H1 (cell line): ENCODE results near the gene CEBPA. TPM values are rescaled to one million over a fixed set of nuclear protein-coding genes. Genes with fewer than 3 reads are reported as not detected.

Source experiments
- CTCF ChIA-PET: fragments of 300-600 bp; sonication (Branson Sonifier 250); formaldehyde crosslinking; loops from one replicate; lab custom pipeline; 2021; ENCODE audit not compliant: partially characterized antibody; lab: Charles Lee
- POLR2A ChIA-PET: fragments of 300-600 bp; sonication (Branson Sonifier 250); formaldehyde crosslinking; loops from one replicate; lab custom pipeline; 2021; ENCODE audit warnings: inconsistent platforms; ENCODE audit not compliant: partially characterized antibody; lab: Charles Lee
- DNase-seq, 2 experiments: peaks; one replicate each; pipeline versions ENCODE4 v3.0.0 to v3.0.0-alpha.2; 2010 to 2022; ENCODE audit warnings: low spot score in 2 of 2, low read depth in 1 of 2, mixed read lengths in 1 of 2
- FAIRE-seq: peaks from 2 replicates; lab custom pipeline; 2011; peaks lifted over from hg19 to GRCh38; lab: Jason Lieb, UNC
- H2AFZ ChIP-seq: 2 replicates; pipeline ENCODE4 v1.8.1; 2012; ENCODE audit warnings: low read length, inconsistent platforms
- H2AK5ac ChIP-seq: 2 replicates; pipeline ENCODE4 v1.6.1; 2013; ENCODE audit warnings: low read depth, low read length
- H2BK120ac ChIP-seq: replicated peaks from 2 replicates; pipeline ENCODE3; 2013; ENCODE audit warnings: low read depth, low read length, inconsistent platforms
- H2BK12ac ChIP-seq: 2 replicates; pipeline ENCODE4 v1.6.1; 2013; ENCODE audit warnings: low read depth, low read length
- H2BK15ac ChIP-seq: 2 replicates; pipeline ENCODE4 v1.6.1; 2013; ENCODE audit warnings: low read length
- H2BK20ac ChIP-seq: 2 replicates; pipeline ENCODE4 v1.6.1; 2013; ENCODE audit warnings: low read length
- H2BK5ac ChIP-seq: 2 replicates; pipeline ENCODE4 v1.6.1; 2013; ENCODE audit warnings: low read depth, low read length
- H3K14ac ChIP-seq: 2 replicates; pipeline ENCODE4 v1.6.1; 2013; ENCODE audit warnings: inconsistent platforms; ENCODE audit not compliant: insufficient read length
- H3K18ac ChIP-seq: 2 replicates; pipeline ENCODE4 v1.6.1; 2013; ENCODE audit warnings: low read length; ENCODE audit errors: extremely low read depth
- H3K23ac ChIP-seq: 2 replicates; pipeline ENCODE4 v1.6.1; 2013; ENCODE audit warnings: inconsistent platforms; ENCODE audit not compliant: insufficient read length
- H3K23me2 ChIP-seq: 2 replicates; pipeline ENCODE4 v1.6.1; 2013; ENCODE audit warnings: low read depth, low read length
- H3K27ac ChIP-seq: 2 replicates; pipeline ENCODE4 v1.6.1; 2011; ENCODE audit warnings: low read depth, low read length, inconsistent platforms
- H3K27me3 ChIP-seq, 4 experiments: replicated peaks in 1 of 4; 1 replicate in 1 of 4; 2 replicates in 3 of 4; pipeline versions ENCODE4 v1.6.1 to v1.8.1; 2011 to 2013; ENCODE audit warnings: low read length in 3 of 4, mild to moderate bottlenecking in 3 of 4, inconsistent platforms in 2 of 4, mixed read lengths in 2 of 4, moderate library complexity in 1 of 4; ENCODE audit not compliant: control insufficient read depth in 3 of 4, insufficient read depth in 3 of 4; ENCODE audit errors: extremely low read depth in 1 of 4
- H3K36me3 ChIP-seq, 4 experiments: 2 replicates each; pipeline versions ENCODE4 v1.6.1 to v1.8.1; 2011 to 2013; ENCODE audit warnings: mild to moderate bottlenecking in 4 of 4, low read length in 3 of 4, moderate library complexity in 2 of 4, control low read depth in 1 of 4, inconsistent platforms in 1 of 4; ENCODE audit not compliant: insufficient read depth in 4 of 4, control insufficient read depth in 2 of 4
- H3K4ac ChIP-seq: replicated peaks from 2 replicates; pipeline ENCODE3; 2013; ENCODE audit warnings: low read length, low read depth, mixed read lengths, inconsistent platforms; ENCODE audit not compliant: insufficient read length
- H3K4me1 ChIP-seq, 4 experiments: replicated peaks in 1 of 4; 1 replicate in 1 of 4; 2 replicates in 3 of 4; pipeline versions ENCODE4 v1.6.1 to v1.8.1; 2011 to 2013; ENCODE audit warnings: low read length in 3 of 4, inconsistent platforms in 2 of 4, mixed read lengths in 1 of 4; ENCODE audit not compliant: insufficient read depth in 4 of 4, control insufficient read depth in 3 of 4
- H3K4me2 ChIP-seq, 2 experiments: 2 replicates each; pipeline versions ENCODE4 v1.6.1 to v1.8.1; 2011 to 2013; ENCODE audit warnings: low read depth in 2 of 2, low read length in 2 of 2, control low read depth in 1 of 2, inconsistent platforms in 1 of 2, mild to moderate bottlenecking in 1 of 2; ENCODE audit not compliant: insufficient read depth in 1 of 2
- H3K4me3 ChIP-seq, 4 experiments: fragments of 200-600, 300-600 bp in 1 of 4; sonication (generic), shearing (Covaris generic), sonication (Bioruptor Twin) in 1 of 4; 2 replicates each; pipeline versions ENCODE4 v1.5.1 to v1.8.1; 2011 to 2016; ENCODE audit warnings: low read length in 4 of 4, low read depth in 3 of 4, control low read depth in 2 of 4, inconsistent platforms in 2 of 4, mild to moderate bottlenecking in 2 of 4, mixed read lengths in 1 of 4, moderate library complexity in 1 of 4; ENCODE audit not compliant: insufficient read depth in 2 of 4; ENCODE audit errors: extremely low read depth in 1 of 4
- H3K56ac ChIP-seq: replicated peaks from 2 replicates; pipeline ENCODE3; 2013; ENCODE audit warnings: low read depth, mild to moderate bottlenecking, mixed read lengths, low read length, inconsistent platforms; ENCODE audit not compliant: insufficient read length
- H3K79me1 ChIP-seq: 2 replicates; pipeline ENCODE4 v1.6.1; 2013; ENCODE audit warnings: low read depth, low read length, control low read depth
- H3K79me2 ChIP-seq, 2 experiments: 2 replicates each; pipeline versions ENCODE4 v1.6.1 to v1.8.1; 2012 to 2013; ENCODE audit warnings: low read length in 2 of 2, mild to moderate bottlenecking in 2 of 2, inconsistent platforms in 1 of 2; ENCODE audit not compliant: insufficient read depth in 2 of 2, control insufficient read depth in 1 of 2
- H3K9ac ChIP-seq, 4 experiments: replicated peaks in 1 of 4; 1 replicate in 1 of 4; 2 replicates in 3 of 4; pipeline versions ENCODE4 v1.6.1 to v1.8.1; 2011 to 2013; ENCODE audit warnings: low read depth in 3 of 4, low read length in 3 of 4, control low read depth in 2 of 4, mild to moderate bottlenecking in 2 of 4, moderate library complexity in 2 of 4, inconsistent platforms in 1 of 4; ENCODE audit errors: extremely low read depth in 1 of 4
- H3K9me3 ChIP-seq, 2 experiments: 2 replicates each; pipeline versions ENCODE4 v1.6.1 to v1.8.1; 2012 to 2013; ENCODE audit warnings: mild to moderate bottlenecking in 2 of 2, moderate library complexity in 2 of 2, control low read depth in 1 of 2, inconsistent platforms in 1 of 2, low read depth in 1 of 2, low read length in 1 of 2, mixed read lengths in 1 of 2; ENCODE audit not compliant: insufficient read depth in 2 of 2
- H4K20me1 ChIP-seq, 2 experiments: replicated peaks in 1 of 2; 2 replicates each; pipeline versions ENCODE3 to v1.8.1; 2011 to 2013; ENCODE audit warnings: inconsistent platforms in 2 of 2, low read length in 2 of 2, mild to moderate bottlenecking in 1 of 2; ENCODE audit not compliant: insufficient read depth in 2 of 2, control insufficient read depth in 1 of 2
- H4K5ac ChIP-seq: 2 replicates; pipeline ENCODE4 v1.6.1; 2013; ENCODE audit warnings: low read length, low read depth, mixed read lengths, inconsistent platforms; ENCODE audit not compliant: insufficient read length
- H4K8ac ChIP-seq: 2 replicates; pipeline ENCODE4 v1.8.0; 2013; ENCODE audit warnings: mild to moderate bottlenecking, moderate library complexity, low read length, inconsistent platforms; ENCODE audit not compliant: insufficient read depth; ENCODE audit errors: extremely low read depth
- H4K91ac ChIP-seq: replicated peaks from 2 replicates; pipeline ENCODE3; 2013; ENCODE audit warnings: low read length, mixed read lengths, inconsistent platforms; ENCODE audit not compliant: insufficient read length
- CHD1 ChIP-seq: IDR thresholded peaks from 2 replicates; pipeline ENCODE4 v1.6.1; 2012; ENCODE audit warnings: low read depth, low read length, improper control_type of control experiment
- E2F6 ChIP-seq: IDR thresholded peaks from 2 replicates; pipeline ENCODE4 v1.6.1; 2012; ENCODE audit warnings: inconsistent platforms
- EP300 ChIP-seq, 2 experiments: IDR thresholded peaks; 1 replicate in 1 of 2; 2 replicates in 1 of 2; pipeline ENCODE4 v1.6.1; 2011 to 2012; ENCODE audit warnings: low read depth in 2 of 2, low read length in 2 of 2, mild to moderate bottlenecking in 2 of 2, borderline replicate concordance in 1 of 2, inconsistent platforms in 1 of 2, moderate library complexity in 1 of 2
- POU5F1 ChIP-seq: IDR thresholded peaks from 2 replicates; pipeline ENCODE4 v1.6.1; 2011; ENCODE audit warnings: low read depth, mild to moderate bottlenecking, low read length, moderate library complexity
- RAD21 ChIP-seq, 2 experiments: IDR thresholded peaks in 1 of 2; conservative IDR thresholded peaks in 1 of 2; 2 replicates each; pipeline ENCODE4 v1.6.1; 2011; ENCODE audit warnings: low read depth in 2 of 2, low read length in 2 of 2, improper control_type of control experiment in 1 of 2, inconsistent platforms in 1 of 2, mild to moderate bottlenecking in 1 of 2, moderate library complexity in 1 of 2
- RFX5 ChIP-seq: IDR thresholded peaks from 2 replicates; pipeline ENCODE4 v1.6.1; 2011; ENCODE audit warnings: low read depth, low read length, improper control_type of control experiment, borderline replicate concordance
- SP4 ChIP-seq: IDR thresholded peaks from 2 replicates; pipeline ENCODE4 v1.6.1; 2012; ENCODE audit warnings: low read length, inconsistent platforms
- WGBS, 2 experiments: shearing (Covaris generic) in 1 of 2; methylation state at CpG; one replicate each; pipeline versions ENCODE4 v1.1.6 to v1.1.7; 2013 to 2015; ENCODE audit warnings: low lambda C conversion rate in 2 of 2, mixed read lengths in 2 of 2, inconsistent platforms in 1 of 2, low coverage in 1 of 2, missing lambda C conversion rate in 1 of 2; ENCODE audit not compliant: insufficient replicate concordance in 2 of 2, insufficient coverage in 1 of 2, insufficient read length in 1 of 2; ENCODE audit errors: extremely low coverage in 1 of 2, missing lambda C conversion rate in 1 of 2; 5-methylcytosine and 5-hydroxymethylcytosine counted together
- polyA plus RNA-seq, 7 experiments: library from polyadenylated mRNA; depleted of rRNA in 3 of 7; stranded (reverse) in 5 of 7; unstranded in 2 of 7; fragments of >200 nt in 5 of 7; fragments of 200-250 nt in 2 of 7; gene quantifications; 1 replicate in 5 of 7; 2 replicates in 1 of 7; 4 replicates in 1 of 7; pipeline versions ENCODE4 v1.2.1 to v1.2.3, GENCODE V29; 2011 to 2013; ENCODE audit warnings: missing spikeins in 2 of 7, mixed read lengths in 2 of 7
- total RNA-seq: library from RNA; stranded (reverse); fragmentation: NEBNext Ultra II Directional; extraction: Animal tissue kit (Norgen Biotek cat#: 25700); gene quantifications from 2 replicates; pipeline ENCODE4 v1.2.1, GENCODE V29; 2021
- TF ChIP-seq, protein P1 (sequence below): IDR thresholded peaks from 2 replicates; pipeline ENCODE4 v1.6.1; 2012; ENCODE audit warnings: low read length, inconsistent platforms

The CEBPA gene
- total and polyA plus RNA-seq, 2 of the 8 experiments (the other 6 are each of a cell fraction or from before 2014, with no cell fraction given) = 2.0 to 2.7 TPM

GRCh38 chr19:33300009-33300893, 2.1 kb downstream of the CEBPA start:
- POLR2A ChIA-PET = interaction anchor here (0.8 to 5.0 kb wide), 9 partner anchors 7 to 100 kb away, joined by 3 to 48 read pairs (median 4); partner anchors contain the start of gene CEBPG
- no peak for FAIRE-seq
- H3K4me1 ChIP-seq = peaks cover 3 to 16% (median 12%) of the 10 kb centered on the region in 4 experiments
- no peak overlapping the region for H3K9ac ChIP-seq
- peak overlapping the region in 1 of 4 experiments; percentile 57; a peak in 2 of 8 replicates for H3K4me3 ChIP-seq
- H2AFZ ChIP-seq = no peak overlapping the region
- H3K4ac ChIP-seq = no peak overlapping the region
- H3K14ac ChIP-seq = no peak overlapping the region
- no peak overlapping the region for H3K56ac ChIP-seq
- peaks cover 2 to 5% of the 10 kb centered on the region in 2 experiments for H4K20me1 ChIP-seq
- no peaks in the 10 kb centered on the region for H3K9me3 ChIP-seq
- DNase-seq = peak in 1 of 2 experiments; percentile 47
- H4K5ac ChIP-seq = no peak overlapping the region
- no peaks in the 10 kb centered on the region; a peak in 1 of 8 replicates for H3K36me3 ChIP-seq
- no peak overlapping the region for H2AK5ac ChIP-seq
- H2BK20ac ChIP-seq = no peak overlapping the region
- H3K79me1 ChIP-seq = no peaks in the 10 kb centered on the region
- H3K27me3 ChIP-seq = peaks cover 20 to 53% (median 44%) of the 10 kb centered on the region in 4 experiments
- CTCF ChIA-PET = interaction anchor here (0.7 to 3.6 kb wide), 11 partner anchors 11 to 482 kb away, joined by 3 to 9 read pairs (median 4); no protein-coding TSS in a partner anchor
- no peak overlapping the region for H2BK15ac ChIP-seq
- no peak overlapping the region for H4K8ac ChIP-seq
- H2BK5ac ChIP-seq = no peak overlapping the region
- no peak overlapping the region for H3K27ac ChIP-seq
- H2BK12ac ChIP-seq = no peak overlapping the region
- H3K4me2 ChIP-seq = peak overlapping the region; percentile 76 to 79; a peak in 3 of 4 replicates
- no peak overlapping the region for H3K18ac ChIP-seq
- no peaks in the 10 kb centered on the region for H3K79me2 ChIP-seq
- H3K23me2 ChIP-seq = peaks cover 12% of the 10 kb centered on the region; the same call in 1 of the 2 replicates
- H3K23ac ChIP-seq = no peak overlapping the region
- WGBS, 2 experiments = 88% methylated on average over 21 of the region's 25 CpGs; no CpG with 5 or more reads in 1 of the 2 experiments
- no peak overlapping the region for H2BK120ac ChIP-seq
- H4K91ac ChIP-seq = no peak overlapping the region
- TF ChIP-seq EP300 (IDR thresholded peaks at IDR 0.05; ENCODE audit: borderline replicate concordance in 1 of 2, low read depth in 2 of 2, low read length in 2 of 2) = no peak
- no peak for TF ChIP-seq SP4
- TF ChIP-seq E2F6 = no peak
- no peak for TF ChIP-seq POU5F1
- TF ChIP-seq CHD1 = no peak
- TF ChIP-seq, protein P1, sequence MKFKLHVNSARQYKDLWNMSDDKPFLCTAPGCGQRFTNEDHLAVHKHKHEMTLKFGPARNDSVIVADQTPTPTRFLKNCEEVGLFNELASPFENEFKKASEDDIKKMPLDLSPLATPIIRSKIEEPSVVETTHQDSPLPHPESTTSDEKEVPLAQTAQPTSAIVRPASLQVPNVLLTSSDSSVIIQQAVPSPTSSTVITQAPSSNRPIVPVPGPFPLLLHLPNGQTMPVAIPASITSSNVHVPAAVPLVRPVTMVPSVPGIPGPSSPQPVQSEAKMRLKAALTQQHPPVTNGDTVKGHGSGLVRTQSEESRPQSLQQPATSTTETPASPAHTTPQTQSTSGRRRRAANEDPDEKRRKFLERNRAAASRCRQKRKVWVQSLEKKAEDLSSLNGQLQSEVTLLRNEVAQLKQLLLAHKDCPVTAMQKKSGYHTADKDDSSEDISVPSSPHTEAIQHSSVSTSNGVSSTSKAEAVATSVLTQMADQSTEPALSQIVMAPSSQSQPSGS = no peak
- TF ChIP-seq RFX5 = no peak
- TF ChIP-seq RAD21 (IDR thresholded peaks at IDR 0.05 in 1 of 2, conservative IDR thresholded peaks at IDR 0.05 in 1 of 2; ENCODE audit: low read depth in 2 of 2, low read length in 2 of 2) = no peak
